Keratinocyte (primary cell): ENCODE data around the gene FAF1.

ENCODE experiments used
- EZH2 ChIP-seq: IDR thresholded peaks from one replicate; pipeline ENCODE4 v1.6.1; 2012; ENCODE audit warnings: inconsistent platforms, mild to moderate bottlenecking, low read length, moderate library complexity
- TF ChIP-seq, protein P1 (sequence below), 3 experiments: IDR thresholded peaks in 1 of 3; conservative IDR thresholded peaks in 1 of 3; optimal IDR thresholded peaks in 1 of 3; 2 replicates in 2 of 3; 3 replicates in 1 of 3; pipeline versions ENCODE3 to v1.5.1; 2011; ENCODE audit warnings: low read length in 3 of 3, mild to moderate bottlenecking in 3 of 3, moderate library complexity in 2 of 3, control low read depth in 1 of 3, inconsistent platforms in 1 of 3; ENCODE audit not compliant: insufficient read depth in 2 of 3; ENCODE audit errors: extremely low read depth in 1 of 3

GRCh38 chr1:50717327-50717726, 242.7 kb downstream of the FAF1 start:
- TF ChIP-seq, protein P1, sequence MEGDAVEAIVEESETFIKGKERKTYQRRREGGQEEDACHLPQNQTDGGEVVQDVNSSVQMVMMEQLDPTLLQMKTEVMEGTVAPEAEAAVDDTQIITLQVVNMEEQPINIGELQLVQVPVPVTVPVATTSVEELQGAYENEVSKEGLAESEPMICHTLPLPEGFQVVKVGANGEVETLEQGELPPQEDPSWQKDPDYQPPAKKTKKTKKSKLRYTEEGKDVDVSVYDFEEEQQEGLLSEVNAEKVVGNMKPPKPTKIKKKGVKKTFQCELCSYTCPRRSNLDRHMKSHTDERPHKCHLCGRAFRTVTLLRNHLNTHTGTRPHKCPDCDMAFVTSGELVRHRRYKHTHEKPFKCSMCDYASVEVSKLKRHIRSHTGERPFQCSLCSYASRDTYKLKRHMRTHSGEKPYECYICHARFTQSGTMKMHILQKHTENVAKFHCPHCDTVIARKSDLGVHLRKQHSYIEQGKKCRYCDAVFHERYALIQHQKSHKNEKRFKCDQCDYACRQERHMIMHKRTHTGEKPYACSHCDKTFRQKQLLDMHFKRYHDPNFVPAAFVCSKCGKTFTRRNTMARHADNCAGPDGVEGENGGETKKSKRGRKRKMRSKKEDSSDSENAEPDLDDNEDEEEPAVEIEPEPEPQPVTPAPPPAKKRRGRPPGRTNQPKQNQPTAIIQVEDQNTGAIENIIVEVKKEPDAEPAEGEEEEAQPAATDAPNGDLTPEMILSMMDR (optimal IDR thresholded peaks at IDR 0.05 in 1 of 3, IDR thresholded peaks at IDR 0.05 in 1 of 3, conservative IDR thresholded peaks at IDR 0.05 in 1 of 3; ENCODE audit: extremely low read depth in 1 of 3, insufficient read depth in 2 of 3, low read length in 3 of 3) = no peak
- no peak for TF ChIP-seq EZH2
